Upper lobe of right lung (tissue), 1 donor: ENCODE measurements around the gene TMEM132E. TPM values are rescaled to one million over a fixed set of nuclear protein-coding genes. Genes with fewer than 3 reads are reported as not detected.

ENCODE experiments used
- ATAC-seq: fragments of 200-7000 bp; cut with Tn5 transposase; one replicate; pipeline ENCODE4 v1.9.1; 2020; ENCODE audit warnings: mild to moderate bottlenecking, moderate library complexity
- DNase-seq: peaks from one replicate; pipeline ENCODE4 v3.0.0-alpha.2; 2020
- H3K27ac ChIP-seq: fragments of 200-600 bp; one replicate; pipeline ENCODE4 v1.8.0; 2022
- H3K27me3 ChIP-seq: fragments of 200-600 bp; one replicate; pipeline ENCODE4 v1.8.0; 2022; ENCODE audit warnings: mild to moderate bottlenecking
- H3K36me3 ChIP-seq: fragments of 200-600 bp; one replicate; pipeline ENCODE4 v1.8.0; 2022
- H3K4me1 ChIP-seq: fragments of 200-600 bp; one replicate; pipeline ENCODE4 v1.8.0; 2022
- H3K4me3 ChIP-seq: fragments of 200-600 bp; one replicate; pipeline ENCODE4 v1.8.0; 2022; ENCODE audit warnings: mild to moderate bottlenecking
- H3K9me3 ChIP-seq: fragments of 200-600 bp; one replicate; pipeline ENCODE4 v1.8.0; 2022
- intact Hi-C: fragments of 100-400 bp; cut with DNase I; formaldehyde crosslinking; loops from one replicate; pipeline ENCODE4 v1.11.0; 2022
- total RNA-seq: library from RNA; stranded (reverse); fragmentation: NEBNext Ultra II Directional; extraction: Animal tissue kit (Norgen Biotek cat#: 25700); gene quantifications from one replicate; pipeline ENCODE4 v1.2.1, GENCODE V29; 2021
- TF ChIP-seq, protein P1 (sequence below): fragments of 200-600 bp; IDR thresholded peaks from one replicate; pipeline ENCODE4 v1.8.0; 2022; ENCODE audit warnings: antibody characterized with exemption
- donor health status: DM: no; HTN: yes; CAD: no; lungs with severe emphysema.

TMEM132E gene
- total RNA-seq, 1 donor from 2014 or later, result 0.23 TPM

DNA sequence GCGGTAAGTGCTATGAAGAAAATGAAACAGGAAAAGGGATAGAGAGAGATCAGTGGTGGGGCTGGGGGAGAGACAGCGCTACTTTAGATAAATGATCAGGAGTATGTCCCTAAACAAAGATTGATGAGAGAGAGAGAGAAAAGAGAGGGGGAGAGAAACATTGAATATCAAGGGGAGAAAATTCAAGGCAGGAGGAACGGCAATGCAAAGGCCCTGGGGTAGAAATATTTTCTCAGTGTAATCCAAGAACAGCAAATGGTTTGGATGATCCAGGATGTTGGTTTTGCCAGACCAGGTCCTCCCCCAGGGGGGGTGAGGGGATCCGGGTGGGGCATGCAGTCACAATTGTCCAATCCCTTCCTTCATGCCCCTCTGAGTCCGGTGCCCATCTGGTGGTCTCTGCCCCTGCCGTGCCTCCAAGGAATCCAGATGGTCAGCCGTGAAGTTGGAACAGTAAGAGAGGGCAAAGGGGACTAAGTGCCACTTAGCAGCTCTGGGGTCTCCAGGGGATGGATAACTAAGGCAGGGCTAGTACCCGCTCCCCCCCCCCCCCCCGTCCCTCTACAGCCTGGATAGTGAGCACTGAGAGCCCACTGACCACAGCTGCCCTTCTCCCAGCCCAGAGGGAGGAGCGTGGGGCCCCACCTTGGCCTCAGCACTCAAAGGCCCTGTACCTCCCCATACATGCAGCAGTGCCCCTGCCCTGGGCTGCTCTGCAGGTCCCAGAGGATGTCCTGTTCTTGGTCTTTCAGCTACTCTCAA is 43.7 kb downstream of the TMEM132E start:
- Histone ChIP-seq H3K4me3 (no peak overlapping the region), H3K27me3 (peaks cover 62% of the 10 kb centered on the region), H3K4me1 (no peaks in the 10 kb centered on the region), H3K36me3 (no peaks in the 10 kb centered on the region), H3K27ac (no peak overlapping the region), H3K9me3 (no peaks in the 10 kb centered on the region)
- TF ChIP-seq, protein P1, sequence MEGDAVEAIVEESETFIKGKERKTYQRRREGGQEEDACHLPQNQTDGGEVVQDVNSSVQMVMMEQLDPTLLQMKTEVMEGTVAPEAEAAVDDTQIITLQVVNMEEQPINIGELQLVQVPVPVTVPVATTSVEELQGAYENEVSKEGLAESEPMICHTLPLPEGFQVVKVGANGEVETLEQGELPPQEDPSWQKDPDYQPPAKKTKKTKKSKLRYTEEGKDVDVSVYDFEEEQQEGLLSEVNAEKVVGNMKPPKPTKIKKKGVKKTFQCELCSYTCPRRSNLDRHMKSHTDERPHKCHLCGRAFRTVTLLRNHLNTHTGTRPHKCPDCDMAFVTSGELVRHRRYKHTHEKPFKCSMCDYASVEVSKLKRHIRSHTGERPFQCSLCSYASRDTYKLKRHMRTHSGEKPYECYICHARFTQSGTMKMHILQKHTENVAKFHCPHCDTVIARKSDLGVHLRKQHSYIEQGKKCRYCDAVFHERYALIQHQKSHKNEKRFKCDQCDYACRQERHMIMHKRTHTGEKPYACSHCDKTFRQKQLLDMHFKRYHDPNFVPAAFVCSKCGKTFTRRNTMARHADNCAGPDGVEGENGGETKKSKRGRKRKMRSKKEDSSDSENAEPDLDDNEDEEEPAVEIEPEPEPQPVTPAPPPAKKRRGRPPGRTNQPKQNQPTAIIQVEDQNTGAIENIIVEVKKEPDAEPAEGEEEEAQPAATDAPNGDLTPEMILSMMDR, result no peak
- intact Hi-C loops, result no loop called here
- no peak for DNase-seq
- no peak for ATAC-seq

- H3K4me1 ChIP-seq, result no peaks in the 10 kb centered on the region
- no peaks in the 10 kb centered on the region for H3K36me3 ChIP-seq
- H3K27ac ChIP-seq, result no peak overlapping the region
- no peak overlapping the region for H3K4me3 ChIP-seq
- ATAC-seq, result no peak
- TF ChIP-seq, protein P1, result no peak
- intact Hi-C loops, result no loop called here
- H3K9me3 ChIP-seq, result no peaks in the 10 kb centered on the region
- DNase-seq, result no peak
- H3K27me3 ChIP-seq, result peaks cover 73% of the 10 kb centered on the region
Observed at GRCh38 chr17:34623856-34624766, 44.7 kb downstream of the TMEM132E start.

GRCh38 chr17:34624767-34625383 is 45.5 kb downstream of the TMEM132E start:
- no peak for DNase-seq
- Histone ChIP-seq H3K27ac (no peak overlapping the region), H3K4me3 (no peak overlapping the region), H3K27me3 (peaks cover 75% of the 10 kb centered on the region), H3K4me1 (no peaks in the 10 kb centered on the region), H3K9me3 (no peaks in the 10 kb centered on the region), H3K36me3 (no peaks in the 10 kb centered on the region)
- no peak for ATAC-seq
- intact Hi-C loops, result no loop called here
- TF ChIP-seq, protein P1, result no peak

DNA sequence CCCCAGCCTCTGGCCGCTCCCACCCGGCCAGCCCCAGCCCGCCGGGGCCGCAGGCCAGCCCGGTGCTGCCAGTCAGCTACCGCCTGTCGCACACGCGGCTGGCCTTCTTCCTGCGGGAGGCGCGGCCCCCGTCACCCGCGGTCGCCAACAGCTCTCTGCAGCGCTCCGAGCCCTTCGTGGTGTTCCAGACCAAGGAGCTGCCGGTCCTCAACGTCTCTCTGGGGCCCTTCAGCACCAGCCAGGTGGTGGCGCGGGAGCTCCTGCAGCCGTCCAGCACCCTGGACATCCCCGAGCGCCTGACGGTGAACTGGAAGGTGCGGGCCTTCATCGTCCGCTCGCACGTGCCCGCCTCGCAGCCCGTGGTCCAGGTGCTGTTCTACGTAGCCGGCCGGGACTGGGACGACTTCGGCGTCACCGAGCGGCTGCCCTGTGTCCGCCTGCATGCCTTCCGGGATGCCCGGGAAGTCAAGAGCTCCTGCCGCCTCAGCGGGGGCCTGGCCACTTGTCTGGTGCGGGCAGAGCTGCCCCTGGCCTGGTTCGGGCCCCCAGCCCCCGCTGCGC is 46.8 kb downstream of the TMEM132E start:
- peak; percentile 23 for ATAC-seq
- Histone ChIP-seq H3K9me3 (no peaks in the 10 kb centered on the region), H3K27me3 (peaks cover 70% of the 10 kb centered on the region), H3K27ac (no peak overlapping the region), H3K4me3 (no peak overlapping the region), H3K4me1 (no peaks in the 10 kb centered on the region), H3K36me3 (no peaks in the 10 kb centered on the region)
- TF ChIP-seq, protein P1, result no peak
- no peak for DNase-seq
- intact Hi-C loops, result no loop called here

DNA sequence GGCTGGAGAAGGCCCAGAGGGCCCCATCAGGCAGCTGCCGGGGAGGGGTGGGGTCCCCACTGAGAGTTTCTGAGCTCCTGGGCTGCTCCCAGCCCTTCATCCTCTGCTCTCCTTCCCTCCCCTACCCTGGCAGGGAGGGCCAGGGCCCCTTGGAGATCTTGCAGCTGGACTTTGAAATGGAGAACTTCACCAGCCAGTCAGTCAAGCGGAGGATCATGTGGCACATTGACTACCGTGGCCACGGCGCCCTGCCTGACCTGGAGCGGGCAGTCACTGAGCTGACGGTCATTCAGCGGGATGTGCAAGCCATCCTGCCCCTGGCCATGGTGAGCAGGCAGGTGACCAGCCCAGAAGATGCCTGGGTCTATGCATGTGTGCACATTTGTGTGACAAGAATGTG is 49.5 kb downstream of the TMEM132E start:
- Histone ChIP-seq H3K27me3 (peaks cover 63% of the 10 kb centered on the region), H3K4me3 (no peak overlapping the region), H3K27ac (no peak overlapping the region), H3K9me3 (no peaks in the 10 kb centered on the region), H3K4me1 (no peaks in the 10 kb centered on the region), H3K36me3 (no peaks in the 10 kb centered on the region)
- DNase-seq (no peak), ATAC-seq (no peak)
- intact Hi-C loops, result no loop called here
- TF ChIP-seq, protein P1, result no peak
